Nephron progenitor cell (in vitro differentiated cells): ENCODE measurements around the gene NHLH1.
A peak's percentile ranks its signal among the peaks of the same experiment; 100 is the strongest.
"Not testable (repeated sequence)": the region's sequence is repeated elsewhere in the genome, so short reads cannot be mapped to it uniquely, and the experiment has no call there.

ENCODE experiments used
- DNase-seq: peaks from one replicate; pipeline ENCODE4 v3.0.0; 2021
- H3K27ac Mint-ChIP-seq: 2 replicates; pipeline ENCODE4 v1.8.0; 2021; ENCODE audit warnings: mild to moderate bottlenecking, moderate library complexity, mixed read lengths
- H3K27me3 Mint-ChIP-seq: 2 replicates; pipeline ENCODE4 v1.8.0; 2021; ENCODE audit warnings: mild to moderate bottlenecking, low read depth, mixed read lengths; ENCODE audit not compliant: poor library complexity
- H3K36me3 Mint-ChIP-seq: 2 replicates; pipeline ENCODE4 v1.8.0; 2021; ENCODE audit warnings: low read depth, mixed read lengths
- H3K4me1 Mint-ChIP-seq: 2 replicates; pipeline ENCODE4 v1.8.0; 2021; ENCODE audit warnings: mixed read lengths
- H3K4me3 Mint-ChIP-seq: 2 replicates; pipeline ENCODE4 v1.8.0; 2021; ENCODE audit warnings: mild to moderate bottlenecking, moderate library complexity, mixed read lengths
- H3K9me3 Mint-ChIP-seq: 2 replicates; pipeline ENCODE4 v1.8.0; 2021; ENCODE audit warnings: mild to moderate bottlenecking, moderate library complexity, mixed read lengths
- TF ChIP-seq, protein P1 (sequence below): fragments of 200-600 bp; sonication (generic); IDR thresholded peaks from 2 replicates; pipeline ENCODE4 v1.5.0; 2021; ENCODE audit warnings: antibody characterized with exemption

NHLH1 gene

DNA sequence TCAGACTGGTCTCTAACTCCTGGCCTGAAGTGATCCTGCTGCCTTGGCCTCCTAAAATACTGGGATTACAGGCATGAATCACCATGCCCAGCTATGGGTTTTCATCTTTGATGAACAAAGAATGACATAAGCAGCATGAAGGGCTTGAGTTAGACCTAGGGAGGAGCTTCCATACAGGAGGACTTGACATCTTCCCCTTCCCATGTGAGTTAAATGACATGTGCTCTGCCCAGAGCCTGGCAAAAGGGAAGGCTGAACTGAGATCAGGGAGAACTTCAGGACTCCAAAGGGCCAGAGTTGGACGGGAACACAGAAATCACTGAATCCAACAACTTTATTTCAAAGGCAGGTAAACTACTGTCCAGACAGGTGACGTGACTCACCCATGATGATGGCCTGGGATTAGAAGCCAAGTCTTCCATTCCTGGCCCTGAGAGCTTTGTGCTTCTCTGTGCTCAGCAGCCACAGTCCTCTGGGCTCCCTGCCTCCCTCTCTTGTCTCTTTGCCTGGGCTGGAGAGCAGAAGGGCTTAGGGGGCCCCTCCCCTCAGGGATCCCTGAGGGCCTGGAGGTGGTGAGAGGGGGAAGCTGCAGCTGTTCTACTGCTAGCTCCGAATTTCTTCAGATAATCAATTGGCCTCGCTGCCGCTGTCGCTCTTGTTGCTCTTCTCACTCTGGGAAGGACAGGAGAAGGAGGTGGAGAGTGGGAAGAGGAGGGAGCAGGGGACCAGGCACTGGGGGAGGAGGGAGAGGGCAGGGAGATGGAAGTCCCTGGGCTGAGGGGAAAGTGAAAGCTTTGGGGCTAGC is 7.6 kb downstream of the NHLH1 start:
- Mint-ChIP-seq H3K27me3 (peaks cover 3% of the 10 kb centered on the region), H3K9me3 (no peaks in the 10 kb centered on the region), H3K4me1 (peaks cover 69% of the 10 kb centered on the region), H3K36me3 (no peaks in the 10 kb centered on the region), H3K4me3 (no peak overlapping the region), H3K27ac (no peak overlapping the region)
- DNase-seq = peak; percentile 28
- TF ChIP-seq, protein P1, sequence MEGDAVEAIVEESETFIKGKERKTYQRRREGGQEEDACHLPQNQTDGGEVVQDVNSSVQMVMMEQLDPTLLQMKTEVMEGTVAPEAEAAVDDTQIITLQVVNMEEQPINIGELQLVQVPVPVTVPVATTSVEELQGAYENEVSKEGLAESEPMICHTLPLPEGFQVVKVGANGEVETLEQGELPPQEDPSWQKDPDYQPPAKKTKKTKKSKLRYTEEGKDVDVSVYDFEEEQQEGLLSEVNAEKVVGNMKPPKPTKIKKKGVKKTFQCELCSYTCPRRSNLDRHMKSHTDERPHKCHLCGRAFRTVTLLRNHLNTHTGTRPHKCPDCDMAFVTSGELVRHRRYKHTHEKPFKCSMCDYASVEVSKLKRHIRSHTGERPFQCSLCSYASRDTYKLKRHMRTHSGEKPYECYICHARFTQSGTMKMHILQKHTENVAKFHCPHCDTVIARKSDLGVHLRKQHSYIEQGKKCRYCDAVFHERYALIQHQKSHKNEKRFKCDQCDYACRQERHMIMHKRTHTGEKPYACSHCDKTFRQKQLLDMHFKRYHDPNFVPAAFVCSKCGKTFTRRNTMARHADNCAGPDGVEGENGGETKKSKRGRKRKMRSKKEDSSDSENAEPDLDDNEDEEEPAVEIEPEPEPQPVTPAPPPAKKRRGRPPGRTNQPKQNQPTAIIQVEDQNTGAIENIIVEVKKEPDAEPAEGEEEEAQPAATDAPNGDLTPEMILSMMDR = no peak

DNA sequence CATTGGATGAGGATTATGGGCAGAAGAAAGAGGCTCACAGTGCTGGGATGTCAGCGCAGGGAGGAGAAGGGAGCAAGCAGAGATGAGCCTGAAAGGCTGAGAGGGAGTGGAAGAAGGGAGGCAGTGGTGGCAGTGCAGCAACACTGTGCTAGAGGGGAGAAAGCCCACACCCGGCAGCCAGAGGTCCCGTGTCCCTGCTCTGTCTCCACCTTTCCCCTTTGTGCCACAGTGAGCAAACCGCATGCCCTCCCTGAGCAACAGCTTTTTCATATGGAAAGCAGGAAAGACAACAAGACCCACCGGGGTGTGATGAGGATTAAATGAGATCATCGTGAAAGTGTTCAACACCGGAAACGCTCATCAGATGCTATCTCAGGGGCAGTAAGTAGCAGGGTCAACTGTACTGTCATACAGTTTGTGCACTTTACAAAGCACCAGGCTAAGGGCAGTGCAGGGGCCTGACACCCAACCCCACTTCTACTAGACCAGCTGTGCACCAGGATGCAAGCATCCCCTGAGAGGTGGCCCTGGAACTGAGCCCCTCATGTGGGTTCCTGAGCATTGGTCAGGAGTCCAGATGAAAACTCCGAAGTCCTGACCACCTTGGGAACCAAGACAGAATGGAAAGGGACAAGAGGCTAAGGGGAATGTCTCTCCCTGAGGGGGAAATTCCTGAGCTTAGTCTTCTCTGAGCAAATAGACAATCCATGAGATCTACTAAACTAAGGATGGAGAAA is 9.1 kb downstream of the NHLH1 start:
- no peak for DNase-seq

DNA sequence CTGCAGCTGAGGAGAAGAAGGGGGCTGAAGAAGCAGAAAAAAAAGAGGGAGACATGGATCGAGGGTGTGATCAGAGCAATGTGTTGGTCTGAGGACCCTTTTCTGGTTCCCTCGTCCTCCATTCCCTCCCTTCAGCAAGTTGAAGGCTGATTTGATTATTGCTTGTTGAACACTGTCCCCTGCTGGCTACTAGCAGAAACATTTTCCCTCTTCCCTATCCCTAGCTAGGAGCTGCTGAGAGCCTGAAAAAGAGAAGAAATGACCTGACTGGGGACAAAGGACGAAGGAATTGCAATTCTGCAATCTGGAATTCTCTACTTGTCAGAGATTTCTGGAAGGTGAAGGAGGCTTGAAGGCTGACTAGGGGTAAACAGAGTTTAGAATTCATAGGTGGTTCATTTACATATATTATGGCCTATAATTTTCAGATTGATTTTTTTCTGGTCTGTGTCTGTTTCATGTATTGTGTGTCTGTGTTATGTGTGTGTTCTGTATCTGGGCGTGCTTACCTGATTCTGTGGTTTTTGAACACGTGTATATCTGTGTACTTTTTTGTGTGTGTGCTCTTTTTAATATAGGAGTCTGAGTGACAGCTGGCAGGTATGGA is 9.8 kb downstream of the NHLH1 start:
- Mint-ChIP-seq H3K36me3 (no peaks in the 10 kb centered on the region), H3K4me3 (peak overlapping the region; percentile 29), H3K4me1 (peaks cover 55% of the 10 kb centered on the region), H3K27ac (no peak overlapping the region), H3K9me3 (no peaks in the 10 kb centered on the region), H3K27me3 (no peaks in the 10 kb centered on the region)
- TF ChIP-seq, protein P1 = peak; percentile 98
- peak; percentile 37 for DNase-seq

More for the DNA sequence above, 9.1 kb downstream of the NHLH1 start:
- Mint-ChIP-seq H3K4me1 (peaks cover 62% of the 10 kb centered on the region), H3K4me3 (peak overlapping the region; percentile 29), H3K27ac (no peak overlapping the region), H3K27me3 (peaks cover 3% of the 10 kb centered on the region), H3K36me3 (no peaks in the 10 kb centered on the region), H3K9me3 (no peaks in the 10 kb centered on the region)
- TF ChIP-seq, protein P1 = no peak

DNA sequence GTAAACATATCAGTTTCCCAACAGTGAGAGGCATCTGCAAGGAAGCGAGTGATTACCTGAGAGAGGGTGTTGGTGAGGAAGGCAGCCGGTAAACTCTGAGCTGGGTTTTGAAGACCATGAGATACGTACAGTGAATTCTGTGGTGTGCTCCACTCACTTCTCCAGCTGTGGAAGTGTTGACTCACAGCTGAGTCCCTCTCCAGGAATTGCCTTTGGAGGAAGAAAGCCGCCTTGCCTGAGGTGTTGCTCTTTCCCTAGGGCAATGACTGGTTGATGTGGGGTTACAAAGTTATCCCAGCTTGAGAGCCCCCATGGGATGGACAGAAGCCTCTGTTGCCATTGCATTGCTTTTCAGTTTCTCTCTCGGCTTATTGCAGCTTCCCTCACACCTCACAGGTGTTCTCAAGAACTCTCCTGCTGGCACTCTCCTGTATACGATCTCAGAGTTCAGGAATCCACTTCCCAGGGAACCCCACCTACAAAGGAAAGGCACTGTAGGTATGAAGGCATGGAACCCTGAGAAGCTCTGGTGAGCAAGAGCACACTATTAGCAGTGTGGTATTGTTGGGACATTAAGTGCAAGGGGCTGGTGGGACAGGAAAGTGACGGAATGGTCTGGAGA is 10.8 kb downstream of the NHLH1 start:
- no peak for DNase-seq
- Mint-ChIP-seq H3K4me3 (no peak overlapping the region), H3K4me1 (peaks cover 46% of the 10 kb centered on the region), H3K27me3 (peaks cover 3% of the 10 kb centered on the region), H3K9me3 (no peaks in the 10 kb centered on the region), H3K36me3 (no peaks in the 10 kb centered on the region), H3K27ac (no peak overlapping the region)
- TF ChIP-seq, protein P1 = no peak

DNA sequence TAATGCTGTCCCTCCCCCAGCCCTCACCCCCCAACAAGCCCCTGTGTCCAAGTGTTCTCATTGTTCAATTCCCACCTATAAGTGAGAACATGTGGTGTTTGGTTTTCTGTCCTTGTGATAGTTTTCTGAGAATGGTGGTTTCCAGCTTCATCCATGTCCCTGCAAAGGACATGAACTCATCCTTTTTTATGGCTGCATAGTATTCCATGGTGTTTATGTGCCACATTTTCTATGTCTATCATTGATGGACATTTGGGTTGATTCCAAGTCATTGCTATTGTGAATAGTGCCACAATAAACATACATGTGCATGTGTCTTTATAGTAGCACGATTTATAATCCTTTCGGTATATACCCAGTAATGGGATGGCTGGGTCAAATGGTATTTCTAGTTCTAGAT is 17.9 kb downstream of the NHLH1 start:
- not testable (repeated sequence) for H3K4me1 Mint-ChIP-seq, DNase-seq, H3K36me3 Mint-ChIP-seq, H3K27ac Mint-ChIP-seq, H3K4me3 Mint-ChIP-seq
- Mint-ChIP-seq H3K9me3 (peaks cover 44% of the 10 kb centered on the region), H3K27me3 (peaks cover 19% of the 10 kb centered on the region)

DNA sequence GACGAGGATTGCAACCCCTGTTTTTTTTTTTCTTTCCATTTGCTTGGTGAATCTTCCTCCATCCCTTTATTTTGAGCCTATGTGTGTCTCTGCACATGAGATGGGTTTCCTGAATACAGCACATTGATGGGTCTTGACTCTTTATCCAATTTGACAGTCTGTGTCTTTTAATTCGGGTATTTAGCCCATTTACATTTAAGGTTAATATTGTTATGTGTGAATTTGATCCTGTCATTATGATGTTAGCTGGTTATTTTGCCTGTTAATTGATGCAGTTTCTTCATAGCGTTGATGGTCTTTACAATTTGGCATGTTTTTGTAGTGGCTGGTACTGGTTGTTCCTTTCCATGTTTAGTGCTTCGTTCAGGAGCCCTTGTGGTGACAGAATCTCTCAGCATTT is 21.5 kb downstream of the NHLH1 start:
- Mint-ChIP-seq H3K27me3 (peaks cover 29% of the 10 kb centered on the region), H3K9me3 (peaks cover 47% of the 10 kb centered on the region)
- not testable (repeated sequence) for H3K4me1 Mint-ChIP-seq, H3K27ac Mint-ChIP-seq, H3K4me3 Mint-ChIP-seq, H3K36me3 Mint-ChIP-seq, DNase-seq
